Pancreas (tissue), 10 donors: ENCODE results near the gene ARL6IP4. TPM values are rescaled to one million over a fixed set of nuclear protein-coding genes. Genes with fewer than 3 reads are reported as not detected.

ENCODE experiments used
- ATAC-seq, 4 donors: fragments of 200-7000 bp; cut with Tn5 transposase; one replicate each; pipeline versions ENCODE4 v1.8.0 to v1.9.1; 2020; ENCODE audit warnings: mild to moderate bottlenecking in 4 of 4, moderate library complexity in 4 of 4
- DNase-seq, 6 donors: peaks; one replicate each; pipeline ENCODE4 v3.0.0-alpha.2; 2020
- FAIRE-seq: peaks from 2 replicates; lab custom pipeline; 2012; peaks lifted over from hg19 to GRCh38; lab: Jason Lieb, UNC
- H3K27ac ChIP-seq, 4 donors: fragments of 200-600 bp; sonication (generic); 1 replicate in 3 of 4; 2 replicates in 1 of 4; pipeline versions ENCODE4 v1.5.0 to v1.8.0; 2020
- H3K27me3 ChIP-seq, 4 donors: fragments of 200-600 bp; one replicate each; pipeline ENCODE4 v1.8.0; 2021
- H3K36me3 ChIP-seq, 3 donors: fragments of 200-600 bp; sonication (generic) in 1 of 3; one replicate each; pipeline versions ENCODE4 v1.5.0 to v1.8.0; 2020 to 2021
- H3K4me1 ChIP-seq, 3 donors: fragments of 200-600 bp; one replicate each; pipeline ENCODE4 v1.8.0; 2021
- H3K4me3 ChIP-seq, 4 donors: fragments of 200-600 bp; sonication (generic) in 2 of 4; one replicate each; pipeline versions ENCODE4 v1.5.0 to v1.8.0; 2020 to 2021
- H3K9me3 ChIP-seq, 4 donors: fragments of 200-600 bp; one replicate each; pipeline ENCODE4 v1.8.0; 2021
- WGBS, 2 donors: extraction: QIAGEN DNeasy Blood & Tissue Kit; methylation state at CpG; one replicate each; pipeline ENCODE4 v1.1.7; 2013; 5-methylcytosine and 5-hydroxymethylcytosine counted together
- intact Hi-C, 3 donors: fragments of 100-400 bp; cut with DNase I; formaldehyde crosslinking; loops; one replicate each; pipeline versions ENCODE4 v1.11.1 to v1.14.2; 2022
- polyA plus RNA-seq, 2 donors: library from polyadenylated mRNA; stranded (reverse); fragments of 200-250 nt; gene quantifications; one replicate each; pipeline ENCODE4 v1.2.3, GENCODE V29; 2013
- total RNA-seq, 6 donors: library from RNA; stranded (reverse); fragmentation: NEBNext Ultra II Directional in 4 of 6; extraction: Animal tissue kit (Norgen Biotek cat#: 25700) in 4 of 6; gene quantifications; one replicate each; pipeline versions ENCODE4 v1.2.1 to v1.2.4, GENCODE V29; 2021 to 2023
- TF ChIP-seq, protein P1 (sequence below), 4 donors: fragments of 200-600 bp; sonication (generic) in 3 of 4; IDR thresholded peaks; one replicate each; pipeline versions ENCODE4 v1.5.0 to v1.8.0; 2021; ENCODE audit warnings: antibody characterized with exemption in 4 of 4
- donor health status: healthy with polysubstance abuse.
- donor health status: DM: no; HTN: no; CAD: no; lungs with moderate emphysema.
- donor health status: DM: no; HTN: no; CAD: no.
- donor health status: control.
- donor health status: control.
- donor health status: Bipolar disorder and iron deficiency.
- donor health status: DM: yes; HTN: yes; CAD: no.
- donor health status: DM: no; HTN: no; CAD: no.
- donor health status: DM: no; HTN: no; CAD: no.
- donor health status: DM: yes; HTN: yes; CAD: no.

The ARL6IP4 gene
- total and polyA plus RNA-seq, 8 donors = 85.3 to 296 (median 107) TPM

DNA sequence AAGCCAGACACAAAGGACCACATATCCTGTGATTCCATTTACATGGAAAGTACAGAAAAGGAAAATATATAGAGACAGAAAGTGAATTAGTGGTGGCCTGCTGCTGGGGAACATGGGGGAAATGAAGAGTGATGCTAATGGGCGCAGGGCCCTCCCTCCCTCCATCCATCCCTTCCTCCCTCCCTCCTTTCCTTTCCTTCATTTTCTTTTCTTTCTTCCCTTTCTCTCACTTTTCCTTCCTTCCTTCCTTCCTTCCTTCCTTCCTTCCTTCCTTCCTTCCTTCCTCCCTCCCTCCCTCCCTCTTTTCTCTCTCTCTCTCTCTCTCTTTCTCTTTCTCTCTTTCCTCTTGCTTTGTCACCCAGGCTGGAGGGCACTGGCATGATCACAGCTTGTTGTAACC lies 37.3 kb downstream of the ARL6IP4 start:
- Histone ChIP-seq H3K27me3 (no peaks in the 10 kb centered on the region), H3K36me3 (no peaks in the 10 kb centered on the region), H3K9me3 (no peaks in the 10 kb centered on the region), H3K27ac (no peak overlapping the region), H3K4me1 (no peaks in the 10 kb centered on the region), H3K4me3 (no peak overlapping the region)
- TF ChIP-seq, protein P1, sequence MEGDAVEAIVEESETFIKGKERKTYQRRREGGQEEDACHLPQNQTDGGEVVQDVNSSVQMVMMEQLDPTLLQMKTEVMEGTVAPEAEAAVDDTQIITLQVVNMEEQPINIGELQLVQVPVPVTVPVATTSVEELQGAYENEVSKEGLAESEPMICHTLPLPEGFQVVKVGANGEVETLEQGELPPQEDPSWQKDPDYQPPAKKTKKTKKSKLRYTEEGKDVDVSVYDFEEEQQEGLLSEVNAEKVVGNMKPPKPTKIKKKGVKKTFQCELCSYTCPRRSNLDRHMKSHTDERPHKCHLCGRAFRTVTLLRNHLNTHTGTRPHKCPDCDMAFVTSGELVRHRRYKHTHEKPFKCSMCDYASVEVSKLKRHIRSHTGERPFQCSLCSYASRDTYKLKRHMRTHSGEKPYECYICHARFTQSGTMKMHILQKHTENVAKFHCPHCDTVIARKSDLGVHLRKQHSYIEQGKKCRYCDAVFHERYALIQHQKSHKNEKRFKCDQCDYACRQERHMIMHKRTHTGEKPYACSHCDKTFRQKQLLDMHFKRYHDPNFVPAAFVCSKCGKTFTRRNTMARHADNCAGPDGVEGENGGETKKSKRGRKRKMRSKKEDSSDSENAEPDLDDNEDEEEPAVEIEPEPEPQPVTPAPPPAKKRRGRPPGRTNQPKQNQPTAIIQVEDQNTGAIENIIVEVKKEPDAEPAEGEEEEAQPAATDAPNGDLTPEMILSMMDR (IDR thresholded peaks at IDR 0.05) = no peak
- ATAC-seq (no peak), DNase-seq (no peak), FAIRE-seq (no peak)
- 96 to 100% methylated on average over 1 of the region's 1 CpG for WGBS, 2 donors
- intact Hi-C loops = no loop called here

DNA sequence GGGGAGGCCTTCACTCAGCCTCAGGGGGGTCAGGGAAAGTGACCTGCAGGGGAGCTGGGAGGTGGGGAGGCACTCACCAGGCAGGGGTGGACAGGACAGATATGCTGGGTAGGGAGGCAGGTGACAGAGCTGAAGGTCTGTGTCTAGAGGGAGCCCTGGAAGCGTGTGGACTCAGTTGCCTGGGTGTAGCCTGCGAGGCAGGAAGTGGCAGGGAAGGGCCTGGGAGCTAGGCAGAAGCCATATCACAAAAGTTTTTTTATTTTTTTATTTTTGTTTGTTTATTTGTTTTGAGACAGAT lies 39.3 kb downstream of the ARL6IP4 start:
- no peak overlapping the region for H3K4me3 ChIP-seq
- ATAC-seq = no peak
- DNase-seq = peak in 1 of 6 donors; percentile 19
- TF ChIP-seq, protein P1 (IDR thresholded peaks at IDR 0.05) = no peak
- no peak overlapping the region for H3K27ac ChIP-seq
- H3K27me3 ChIP-seq = no peaks in the 10 kb centered on the region
- H3K36me3 ChIP-seq = no peaks in the 10 kb centered on the region
- intact Hi-C loops = no loop called here
- FAIRE-seq = no peak
- WGBS, 2 donors = 92 to 93% methylated on average over 2 of the region's 2 CpGs
- H3K4me1 ChIP-seq = no peaks in the 10 kb centered on the region
- H3K9me3 ChIP-seq = no peaks in the 10 kb centered on the region

DNA sequence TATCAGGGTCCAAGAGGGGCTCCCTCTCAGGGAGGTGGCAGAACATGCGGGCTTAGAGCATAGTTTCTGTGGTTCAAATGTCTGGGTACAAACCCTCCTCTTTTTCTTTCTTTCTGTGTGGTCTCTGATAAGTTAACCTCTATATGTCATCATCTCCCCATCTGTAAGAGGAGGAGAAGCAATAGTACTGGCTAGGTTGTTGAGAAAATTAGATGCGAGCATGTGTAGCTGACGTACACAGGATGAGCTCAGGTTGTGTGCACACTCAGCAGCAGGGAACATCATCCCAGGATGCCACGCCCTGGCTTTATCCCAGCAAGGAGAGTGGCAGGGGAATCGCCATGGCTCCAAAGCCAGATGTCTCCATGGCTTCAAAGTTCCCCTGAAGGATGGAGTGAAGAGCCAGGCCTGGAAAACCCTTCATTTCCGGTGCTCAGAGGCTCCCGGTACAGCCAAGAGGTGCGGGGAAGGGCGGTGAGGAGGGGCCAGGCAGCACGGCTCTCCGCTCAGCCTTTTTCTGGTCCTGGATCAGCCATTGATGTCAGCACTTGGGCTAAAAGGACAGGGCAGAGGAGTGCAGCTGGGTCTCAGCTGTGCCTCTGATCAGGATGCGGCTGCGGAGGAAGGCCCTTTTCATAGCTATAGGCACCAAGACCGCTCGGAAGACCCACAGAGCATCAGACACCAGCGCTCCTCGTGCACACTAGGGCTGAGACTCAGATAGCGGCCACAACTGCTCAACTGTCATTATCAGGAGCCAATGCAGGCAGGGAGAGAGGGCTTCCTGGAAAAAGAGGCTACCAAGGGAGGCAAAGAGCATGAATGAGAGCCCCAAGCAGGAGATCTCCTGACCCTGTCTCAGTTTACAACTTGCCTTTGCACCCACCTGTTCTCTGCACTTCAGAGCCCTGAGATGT lies 41.5 kb downstream of the ARL6IP4 start:
- DNase-seq (peak in 1 of 6 donors; percentile 18), FAIRE-seq (no peak), ATAC-seq (no peak)
- H3K9me3 ChIP-seq = no peaks in the 10 kb centered on the region
- H3K4me3 ChIP-seq = no peak overlapping the region
- no peak overlapping the region for H3K27ac ChIP-seq
- TF ChIP-seq, protein P1 (IDR thresholded peaks at IDR 0.05) = no peak
- 89 to 90% methylated on average over 18 of the region's 18 CpGs for WGBS, 2 donors
- no peaks in the 10 kb centered on the region for H3K36me3 ChIP-seq
- intact Hi-C loops = no loop called here
- H3K27me3 ChIP-seq = no peaks in the 10 kb centered on the region
- no peaks in the 10 kb centered on the region for H3K4me1 ChIP-seq

DNA sequence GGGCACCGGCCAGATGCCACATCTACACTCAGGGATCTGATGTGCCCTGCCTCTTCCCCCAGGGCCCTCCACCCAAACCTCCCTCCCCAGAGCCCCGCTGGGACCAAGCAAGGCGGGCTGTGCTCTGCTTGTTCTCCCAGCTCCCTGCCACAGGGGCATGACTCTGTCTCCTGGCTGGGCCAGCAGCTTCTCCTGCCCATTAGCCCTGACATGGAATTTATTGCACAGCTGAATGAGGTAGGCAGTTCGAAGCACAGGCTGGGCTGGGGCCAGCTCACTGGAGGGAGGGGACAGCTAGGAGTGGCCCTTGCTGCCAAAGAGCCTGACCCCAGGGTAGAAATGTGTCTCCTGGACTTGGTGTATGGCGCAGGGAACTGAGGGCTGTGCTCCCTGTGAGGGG lies 42.4 kb downstream of the ARL6IP4 start:
- Histone ChIP-seq H3K36me3 (no peaks in the 10 kb centered on the region), H3K4me3 (no peak overlapping the region), H3K9me3 (no peaks in the 10 kb centered on the region), H3K27ac (no peak overlapping the region), H3K27me3 (no peaks in the 10 kb centered on the region), H3K4me1 (no peaks in the 10 kb centered on the region)
- WGBS, 2 donors = 91 to 94% methylated on average over 5 of the region's 5 CpGs
- TF ChIP-seq, protein P1 (IDR thresholded peaks at IDR 0.05) = no peak
- intact Hi-C loops = no loop called here
- no peak for ATAC-seq
- FAIRE-seq = no peak
- peak in 1 of 6 donors; percentile 33 for DNase-seq

DNA sequence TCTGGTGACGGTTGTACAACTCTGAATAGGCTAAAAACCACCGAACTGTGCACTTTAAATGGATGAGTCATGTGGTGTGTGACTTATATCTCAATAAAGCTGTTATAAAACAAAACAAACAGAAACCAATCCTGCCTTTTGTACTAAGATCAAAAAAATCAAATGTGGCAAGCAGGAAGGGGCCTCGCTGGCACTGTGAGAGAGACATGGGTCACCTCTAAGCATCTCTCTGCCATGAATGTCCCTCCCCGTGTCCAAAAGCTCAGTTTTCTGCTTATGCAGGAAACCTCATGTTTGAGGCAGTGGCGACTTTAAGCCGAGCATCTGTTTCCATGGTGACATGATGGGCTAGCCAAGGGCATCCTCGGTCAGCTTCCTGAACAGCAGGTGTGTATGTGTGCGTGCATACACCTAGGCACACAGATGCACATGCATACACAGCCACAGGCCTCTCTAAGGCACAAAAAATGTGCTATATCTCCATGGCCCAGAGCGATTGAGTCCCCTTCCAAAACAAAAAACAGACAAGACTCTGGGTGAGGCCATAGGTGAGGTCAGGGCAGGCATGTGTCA lies 44.4 kb downstream of the ARL6IP4 start:
- no peak overlapping the region for H3K4me3 ChIP-seq
- no peaks in the 10 kb centered on the region for H3K36me3 ChIP-seq
- H3K9me3 ChIP-seq = no peaks in the 10 kb centered on the region
- peak in 1 of 6 donors; percentile 6 for DNase-seq
- no peak overlapping the region for H3K27ac ChIP-seq
- no peak for FAIRE-seq
- WGBS, 2 donors = 76 to 84% methylated on average over 9 of the region's 9 CpGs
- H3K27me3 ChIP-seq = no peaks in the 10 kb centered on the region
- intact Hi-C loops = no loop called here
- TF ChIP-seq, protein P1 (IDR thresholded peaks at IDR 0.05) = no peak
- no peaks in the 10 kb centered on the region for H3K4me1 ChIP-seq
- ATAC-seq = peak in 1 of 4 donors; percentile 23
